NCI-H1048 (cell line): Measurements from ENCODE around the gene ARG1.

Source experiments
- DNase-seq: peaks from one replicate; lab custom pipeline; 2025; lab: John Stamatoyannopoulos, UW

ARG1 gene

GRCh38 chr6:131586543-131586942 is 13.5 kb downstream of the ARG1 start:
- no peak for DNase-seq

DNA sequence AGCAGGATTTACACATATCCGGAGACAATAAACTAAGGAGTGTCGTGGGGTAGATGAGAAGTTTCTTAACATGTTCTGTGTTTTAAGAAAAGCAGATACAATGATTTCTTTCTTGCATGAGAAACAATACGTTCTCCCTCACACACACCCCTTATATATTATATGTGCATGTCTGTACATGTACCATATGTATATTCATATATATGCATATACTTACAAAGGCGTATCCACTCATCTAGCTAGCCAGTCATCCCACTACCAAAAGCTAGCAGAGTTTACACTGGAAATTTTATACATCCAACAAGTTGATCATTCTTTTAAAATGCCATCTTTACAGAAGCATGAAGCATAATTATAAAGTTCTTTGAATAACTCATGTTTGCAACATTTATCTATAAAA is 14.9 kb downstream of the ARG1 start:
- no peak for DNase-seq

DNA sequence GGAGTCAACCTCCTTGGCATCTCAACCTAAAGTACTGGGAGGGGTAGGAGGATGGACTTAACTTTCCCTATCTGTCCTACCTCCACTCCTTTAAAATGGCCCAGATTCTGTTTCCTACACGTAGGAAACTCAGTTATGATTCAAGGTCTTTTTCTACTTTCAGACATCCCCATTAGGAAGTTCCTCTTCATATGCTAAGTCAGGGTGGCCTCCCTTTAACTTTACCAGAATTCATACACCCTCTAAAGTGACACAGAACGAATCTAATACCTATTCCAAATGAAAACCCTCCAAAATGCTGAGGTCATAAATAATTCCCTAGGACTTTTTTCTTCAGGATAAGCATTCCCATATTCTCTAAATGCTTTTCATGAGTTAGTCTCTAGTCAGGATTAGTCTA is 15.6 kb downstream of the ARG1 start:
- no peak for DNase-seq

- no peak for DNase-seq
Observed at GRCh38 chr6:131592935-131593334, 19.9 kb downstream of the ARG1 start.

DNA sequence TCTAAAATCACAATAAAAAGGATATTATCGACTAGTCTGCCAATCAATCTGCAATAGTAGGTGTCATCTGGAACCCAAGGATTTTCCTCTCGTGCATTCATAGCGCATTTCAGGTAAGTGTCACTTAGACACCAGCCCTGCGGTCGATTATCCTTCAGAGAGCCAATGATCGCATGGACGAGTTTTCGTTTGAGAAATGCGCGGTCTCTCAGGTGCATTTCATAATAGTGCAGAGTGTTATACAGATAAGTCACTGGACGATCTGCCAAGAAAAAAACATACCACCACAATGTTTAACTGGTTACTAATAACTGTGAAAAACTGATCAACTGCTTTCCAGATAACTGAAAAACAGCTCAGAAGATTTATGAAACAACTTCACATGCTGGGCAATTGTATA is 21.0 kb downstream of the ARG1 start:
- DNase-seq: no peak

GRCh38 chr6:131597446-131597845 is 24.4 kb downstream of the ARG1 start:
- no peak for DNase-seq

DNA sequence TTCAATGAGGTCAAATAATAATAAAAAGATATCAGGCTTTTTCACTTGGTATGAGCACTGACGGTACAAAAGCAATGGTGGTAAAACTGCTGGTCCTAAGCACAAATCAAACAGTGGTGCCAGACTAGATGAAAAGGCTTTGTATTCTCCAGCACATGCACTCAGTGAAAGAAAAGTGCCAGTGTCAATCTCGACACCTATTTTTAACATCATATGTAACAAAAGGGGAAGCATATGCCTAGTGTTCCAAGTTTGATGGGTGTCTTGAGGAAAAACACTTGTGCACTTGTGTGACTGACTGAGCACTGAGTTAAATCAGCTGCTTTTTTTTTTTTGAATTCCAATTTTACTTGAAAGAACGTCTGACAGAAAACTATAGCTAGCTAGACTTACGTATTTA is 27.7 kb downstream of the ARG1 start:
- no peak for DNase-seq

- no peak for DNase-seq
Observed at GRCh38 chr6:131602781-131603312, 29.8 kb downstream of the ARG1 start.

DNA sequence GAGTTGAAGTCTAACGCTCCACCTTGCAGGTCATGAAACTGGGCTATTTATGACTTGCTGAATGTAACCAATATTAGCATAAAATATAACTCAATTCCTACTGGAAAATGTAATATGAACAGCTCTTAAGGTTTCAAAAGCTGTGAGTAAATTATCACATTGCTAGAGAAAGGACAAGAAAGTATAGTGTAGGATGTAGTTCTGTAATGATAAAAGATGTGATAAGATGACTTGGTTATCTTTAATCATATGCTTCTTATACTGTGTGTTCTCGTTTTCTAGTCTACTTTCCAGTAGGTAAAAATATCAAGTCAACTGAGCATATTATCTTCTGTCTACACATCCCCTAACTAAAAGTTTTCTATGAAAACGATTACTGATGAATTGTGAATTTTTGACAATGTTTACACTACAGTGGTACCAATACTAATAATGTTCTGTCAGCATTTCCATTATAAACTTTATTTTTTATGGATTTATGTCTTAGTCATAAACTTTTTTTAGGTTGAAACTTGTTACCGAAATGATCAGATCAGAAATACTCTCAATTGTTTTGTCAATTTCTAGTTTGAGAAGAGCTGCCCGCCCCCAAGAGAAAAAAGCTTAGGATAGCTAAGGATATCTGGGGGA is 40.4 kb downstream of the ARG1 start:
- no peak for DNase-seq

DNA sequence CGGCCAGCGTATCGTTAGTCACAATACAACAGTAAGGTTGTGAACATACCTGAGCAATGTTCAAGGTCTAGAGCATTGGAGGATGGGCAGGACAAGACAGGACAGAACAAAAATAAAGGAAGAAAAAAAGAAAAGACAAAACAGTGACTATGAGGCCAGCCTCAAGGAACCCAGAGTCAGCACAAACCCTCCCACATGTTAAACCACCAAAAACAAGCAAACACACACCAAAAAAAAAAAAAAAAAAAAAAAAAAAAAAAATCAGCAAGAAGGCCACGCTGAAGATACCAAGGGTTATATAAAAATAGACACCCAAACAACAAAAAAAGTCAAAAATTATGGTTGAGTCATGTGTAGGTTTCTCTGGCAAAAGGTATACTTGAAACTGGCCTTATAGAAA is 42.2 kb downstream of the ARG1 start:
- DNase-seq: no peak

DNA sequence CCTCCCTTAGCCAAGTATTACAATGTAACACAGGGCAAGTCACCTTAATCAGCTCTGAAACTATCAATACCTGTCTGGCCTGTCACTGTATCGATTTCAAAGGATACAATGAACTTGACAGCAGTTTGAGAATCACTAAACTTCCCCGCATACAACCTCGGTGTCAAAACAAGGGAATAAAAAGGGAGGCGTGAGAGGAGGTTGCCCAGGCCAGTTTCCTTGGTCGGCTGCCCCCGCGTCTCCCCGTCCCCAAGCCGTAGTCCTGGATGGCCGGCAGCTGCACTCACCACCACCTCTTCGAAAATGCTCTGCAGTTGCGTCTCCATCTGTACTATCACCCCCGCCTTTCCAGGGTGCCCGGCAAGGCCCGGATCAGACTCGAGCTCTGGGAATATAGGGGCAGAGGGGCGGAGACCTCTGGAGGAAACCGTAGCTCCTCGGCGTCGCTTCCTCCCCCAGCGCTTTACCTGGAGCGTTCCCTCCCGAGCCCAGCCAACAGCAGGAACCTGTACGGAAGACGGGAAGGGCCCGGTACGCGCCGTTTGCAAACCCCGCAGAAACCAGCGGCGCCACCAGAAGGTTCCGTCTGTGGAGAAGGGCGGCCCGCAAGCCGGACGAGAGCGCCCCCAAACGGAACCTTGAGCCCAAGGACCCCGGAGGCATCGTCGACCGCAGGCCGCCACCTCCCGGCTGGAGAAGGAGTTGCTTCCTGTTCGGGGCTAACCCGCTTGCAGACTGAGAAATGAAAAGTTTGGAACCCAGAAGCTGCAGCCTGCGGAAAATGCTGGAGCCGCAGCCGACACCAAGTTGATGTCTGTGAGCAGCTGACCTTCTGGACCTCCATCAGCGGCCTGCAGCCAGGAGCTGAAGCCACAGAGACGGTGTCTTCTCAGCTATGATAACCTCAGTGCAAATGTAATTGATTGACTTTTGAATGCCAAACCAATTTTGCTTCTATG is 55.0 kb downstream of the ARG1 start, which contains the start of gene MED23:
TSS of gene MED23 (minus strand) at position 519 of the 959 bp plus-strand sequence. CDS start at position 326, 193 bp downstream.
- DNase-seq: peak; percentile 87

GRCh38 chr6:131628726-131629125 is 55.7 kb downstream of the ARG1 start:
- DNase-seq: no peak

GRCh38 chr6:131629651-131630050 is 56.6 kb downstream of the ARG1 start:
- DNase-seq: no peak

DNA sequence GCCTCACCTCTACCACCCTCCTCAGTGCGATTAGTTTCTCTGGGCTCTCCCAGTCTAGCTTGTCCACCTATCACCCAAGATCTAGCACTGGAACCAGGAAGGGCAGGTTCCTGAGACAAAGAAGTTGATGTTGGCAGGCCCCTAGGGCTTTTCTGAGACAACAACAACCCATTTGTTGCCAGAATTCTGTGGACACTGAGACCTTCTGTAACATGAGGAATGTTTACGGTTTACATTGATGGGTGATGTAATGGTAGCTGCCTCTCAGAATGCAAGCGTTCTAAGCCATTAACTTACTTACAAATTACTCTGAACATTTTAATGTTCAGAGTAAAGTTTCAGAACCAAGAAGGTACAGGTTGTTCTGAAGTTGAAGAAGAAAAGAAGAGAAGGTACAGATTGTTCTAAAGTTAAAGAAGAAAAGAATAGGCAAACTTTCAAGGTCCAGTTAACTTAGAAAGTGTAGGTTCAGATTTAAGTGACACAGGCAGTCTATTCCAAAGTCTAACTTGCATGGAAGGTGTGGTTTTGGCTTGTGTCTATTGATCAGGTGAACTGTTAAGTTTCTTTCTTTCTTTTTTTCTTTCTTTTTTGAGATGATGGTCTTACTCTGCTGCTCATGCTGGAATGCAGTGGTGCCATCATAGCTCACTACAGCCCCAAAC is 58.7 kb downstream of the ARG1 start:
- DNase-seq: no peak
